Measurements from ENCODE around the gene RELA.

Gene RELA

GRCh38 chr11:65629579-65629978, 33.1 kb downstream of the RELA start:
- DNase-seq, result no peak

- no peak for DNase-seq
Measured at GRCh38 chr11:65627202-65627601, 35.5 kb downstream of the RELA start.

- DNase-seq, result peak; percentile 46
Measured at GRCh38 chr11:65625628-65626342, 36.9 kb downstream of the RELA start.

- DNase-seq, result no peak
Measured at GRCh38 chr11:65624931-65625627, 37.6 kb downstream of the RELA start.

- DNase-seq, result no peak
Measured at GRCh38 chr11:65623852-65624616, 38.7 kb downstream of the RELA start.

- DNase-seq, result no peak
Measured at GRCh38 chr11:65623177-65623576, 39.5 kb downstream of the RELA start.

GRCh38 chr11:65622011-65622410, 40.7 kb downstream of the RELA start:
- no peak for DNase-seq

- no peak for DNase-seq
Measured at GRCh38 chr11:65621460-65621859, 41.3 kb downstream of the RELA start.

GRCh38 chr11:65620666-65621065, 42.0 kb downstream of the RELA start:
- no peak for DNase-seq

- no peak for DNase-seq
Measured at GRCh38 chr11:65619281-65619928, 43.3 kb downstream of the RELA start.

- DNase-seq, result no peak
Measured at GRCh38 chr11:65618763-65619162, 44.0 kb downstream of the RELA start.

GRCh38 chr11:65617990-65618751, 44.5 kb downstream of the RELA start:
- DNase-seq, result no peak

- DNase-seq, result no peak
Measured at GRCh38 chr11:65617136-65617850, 45.4 kb downstream of the RELA start.

- DNase-seq, result no peak
Measured at GRCh38 chr11:65616575-65617001, 46.1 kb downstream of the RELA start.

GRCh38 chr11:65615950-65616574, 46.7 kb downstream of the RELA start:
- DNase-seq, result no peak

- peak; percentile 100 for DNase-seq
Measured at GRCh38 chr11:65615229-65615949, 47.3 kb downstream of the RELA start, which contains the start of gene PCNX3. TSS of gene PCNX3 (plus strand) at chr11:65615776. CDS start at chr11:65616312, 536 bp downstream.

GRCh38 chr11:65613091-65613928, 49.4 kb downstream of the RELA start:
- DNase-seq, result no peak

GRCh38 chr11:65612691-65613090, 50.0 kb downstream of the RELA start:
- DNase-seq, result no peak
